Stimulated activated naive CD4-positive, alpha-beta T cell treated with Interleukin-2 at 50 U/mL for 16 hours (primary cell): Measurements from ENCODE around the gene ANKRD9.
"Not testable (repeated sequence)": the region's sequence is repeated elsewhere in the genome, so short reads cannot be mapped to it uniquely, and the experiment has no call there.

Experiments
- DNase-seq: peaks from one replicate; lab custom pipeline; 2025; lab: John Stamatoyannopoulos, UW

ANKRD9 gene

DNA sequence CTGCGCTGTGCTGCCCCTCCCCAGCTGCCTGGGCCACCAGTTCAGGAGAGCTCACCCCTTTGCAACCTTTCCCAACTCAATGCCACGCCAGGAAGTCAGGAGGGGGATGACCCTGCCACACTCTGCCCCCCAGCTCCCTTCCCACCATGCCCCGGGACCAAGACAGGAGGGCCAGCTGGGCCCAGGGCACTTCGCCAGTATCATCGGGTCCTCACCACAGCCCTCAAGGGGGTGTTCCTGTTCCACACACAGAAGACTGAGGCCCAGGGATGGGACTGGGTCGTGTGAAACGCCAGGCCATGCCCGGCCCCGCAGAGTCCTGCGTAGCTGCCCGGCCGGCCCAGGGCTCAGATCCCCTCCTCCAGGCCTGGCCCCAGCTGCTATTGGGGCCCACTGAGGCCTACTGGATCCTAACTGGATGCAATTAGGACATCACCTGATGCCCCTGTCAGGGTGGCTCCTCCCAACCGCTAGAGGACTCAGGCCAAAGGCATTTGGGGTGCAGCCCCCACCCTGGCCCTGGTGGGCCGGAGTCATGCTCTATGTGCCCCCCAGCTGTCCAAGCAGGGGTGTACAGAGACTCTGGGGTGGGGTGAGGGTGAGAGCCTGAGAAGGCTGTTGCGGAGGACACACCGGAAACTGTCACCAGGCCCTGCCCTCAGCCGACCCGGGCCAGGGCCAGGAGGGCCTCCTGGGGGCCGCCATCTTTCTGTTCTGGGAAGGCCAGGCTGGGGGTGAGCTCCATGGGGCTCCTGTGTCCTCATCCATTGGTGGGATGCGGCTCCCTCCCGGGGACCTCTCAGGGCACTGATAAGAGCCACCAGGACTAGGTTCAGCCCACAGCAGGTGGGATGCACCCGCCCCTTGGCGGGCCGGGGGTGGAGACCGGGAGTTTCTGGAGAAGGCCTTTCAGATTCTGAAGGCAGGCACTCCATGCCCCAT is 29.3 kb upstream of the ANKRD9 start:
- no peak for DNase-seq

DNA sequence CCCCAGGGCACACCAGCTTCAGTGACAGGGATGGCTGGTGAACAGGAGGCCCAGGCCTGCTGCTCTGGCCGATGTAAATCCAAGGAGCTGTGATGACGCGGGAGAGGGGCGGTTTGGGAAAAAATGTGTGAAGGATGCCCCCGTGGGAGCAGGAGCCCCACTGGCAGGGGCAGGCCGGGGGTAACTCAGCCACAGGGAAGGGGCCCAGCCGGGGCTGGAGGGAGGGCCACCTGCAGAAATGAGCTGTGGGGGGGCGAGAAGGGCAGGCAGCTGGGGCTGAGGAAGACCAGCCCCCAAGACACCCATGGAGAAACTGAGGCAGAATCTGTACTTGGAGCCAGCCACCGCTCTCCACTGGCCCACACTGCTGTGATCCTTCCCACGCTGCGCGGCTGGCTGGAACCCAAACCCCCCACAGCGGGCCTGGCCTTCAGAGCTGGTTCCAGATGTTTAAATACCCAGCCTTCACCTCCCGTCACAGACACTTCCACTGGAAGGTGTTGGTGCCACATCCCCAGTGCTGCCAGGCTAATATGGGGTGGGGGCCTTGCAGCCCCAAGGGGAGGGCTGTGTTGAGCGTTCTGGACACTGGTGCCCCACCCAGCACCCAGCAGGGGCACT is 28.5 kb upstream of the ANKRD9 start:
- no peak for DNase-seq

DNA sequence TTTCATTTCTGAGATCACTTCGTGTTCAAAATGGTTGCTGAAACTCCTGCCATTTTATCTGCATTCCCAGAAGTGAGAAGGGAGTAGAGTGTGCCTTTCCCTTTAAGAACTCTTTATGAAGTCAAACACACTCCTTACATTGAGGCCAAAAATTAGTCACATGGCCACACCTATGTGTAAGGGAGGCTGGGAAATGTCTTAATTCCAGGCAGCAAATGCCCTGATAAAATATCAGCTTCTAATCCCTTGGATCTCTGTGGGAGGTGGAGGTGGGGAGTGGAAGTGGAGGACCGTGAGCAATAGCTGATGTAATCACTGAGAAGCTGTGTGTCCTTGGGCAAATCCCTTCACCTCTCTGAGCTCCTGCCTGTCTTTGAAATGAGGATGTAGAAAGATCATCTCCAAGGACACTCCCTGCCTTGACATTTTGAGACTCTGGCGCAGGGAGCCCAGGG is 22.7 kb upstream of the ANKRD9 start:
- no peak for DNase-seq

DNA sequence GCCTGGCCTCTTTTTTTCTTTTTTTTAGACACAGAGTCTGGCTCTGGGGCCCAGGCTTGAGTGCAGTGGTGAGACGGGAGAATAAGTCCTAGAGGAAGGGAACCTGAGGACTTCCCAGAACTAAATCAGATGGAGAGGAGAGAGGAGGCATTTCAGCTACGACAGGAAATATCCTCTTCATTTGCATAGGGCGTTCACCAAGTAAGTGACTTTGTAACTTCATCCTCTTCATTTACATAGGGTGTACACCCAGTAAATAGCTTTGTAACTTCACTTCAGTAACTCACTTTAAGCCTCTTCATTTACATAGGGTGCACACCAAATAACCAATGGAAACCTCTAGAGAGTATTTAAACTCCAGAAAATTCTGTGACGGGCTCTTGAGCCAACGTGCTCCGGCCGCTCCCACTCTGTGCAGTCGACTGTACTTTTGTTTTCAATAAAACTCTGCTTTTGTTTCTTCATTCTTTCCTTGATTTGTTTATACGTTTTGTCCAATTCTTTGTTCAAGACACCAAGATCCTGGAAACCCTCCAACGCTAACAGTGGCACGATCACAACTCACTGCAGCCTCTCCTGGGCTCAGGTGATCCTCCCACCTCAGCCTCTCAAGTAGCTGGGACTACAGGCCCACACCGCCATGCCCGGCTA is 21.4 kb upstream of the ANKRD9 start:
- DNase-seq, result no peak

DNA sequence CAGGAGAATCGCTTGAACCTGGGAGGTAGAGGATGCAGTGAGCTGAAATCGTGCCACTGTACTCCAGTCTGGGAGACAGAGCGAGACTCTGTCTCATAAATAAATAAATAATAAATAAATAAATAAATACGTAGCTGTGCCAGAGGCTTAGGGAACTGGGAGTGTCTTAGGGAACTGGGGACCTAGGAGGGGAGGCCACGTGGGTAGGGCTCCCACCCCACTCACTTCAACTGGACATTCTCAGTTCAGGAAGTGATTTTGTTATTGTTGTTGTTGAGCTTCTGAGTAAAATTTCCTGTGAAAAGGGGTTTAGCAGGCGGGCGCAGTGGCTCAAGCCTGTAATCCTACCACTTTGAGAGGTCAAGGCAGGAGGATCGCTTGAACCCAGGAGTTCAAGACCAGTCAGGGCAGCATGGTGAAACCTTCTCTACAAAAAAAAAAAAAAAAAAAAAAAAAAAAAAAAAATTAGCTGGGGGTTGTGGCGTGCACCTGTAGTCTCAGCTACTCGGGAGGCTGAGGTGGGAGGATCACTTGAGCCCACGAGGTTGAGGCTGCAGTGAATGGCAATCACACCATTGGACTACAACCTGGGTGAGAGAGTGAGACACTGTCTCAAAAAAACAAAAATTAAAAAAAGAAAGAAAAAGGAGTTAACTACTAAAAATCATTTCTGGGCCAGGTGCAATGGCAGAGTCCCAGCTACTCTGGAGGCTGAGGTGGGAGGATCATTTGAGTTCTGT is 19.0 kb upstream of the ANKRD9 start:
- no peak for DNase-seq

DNA sequence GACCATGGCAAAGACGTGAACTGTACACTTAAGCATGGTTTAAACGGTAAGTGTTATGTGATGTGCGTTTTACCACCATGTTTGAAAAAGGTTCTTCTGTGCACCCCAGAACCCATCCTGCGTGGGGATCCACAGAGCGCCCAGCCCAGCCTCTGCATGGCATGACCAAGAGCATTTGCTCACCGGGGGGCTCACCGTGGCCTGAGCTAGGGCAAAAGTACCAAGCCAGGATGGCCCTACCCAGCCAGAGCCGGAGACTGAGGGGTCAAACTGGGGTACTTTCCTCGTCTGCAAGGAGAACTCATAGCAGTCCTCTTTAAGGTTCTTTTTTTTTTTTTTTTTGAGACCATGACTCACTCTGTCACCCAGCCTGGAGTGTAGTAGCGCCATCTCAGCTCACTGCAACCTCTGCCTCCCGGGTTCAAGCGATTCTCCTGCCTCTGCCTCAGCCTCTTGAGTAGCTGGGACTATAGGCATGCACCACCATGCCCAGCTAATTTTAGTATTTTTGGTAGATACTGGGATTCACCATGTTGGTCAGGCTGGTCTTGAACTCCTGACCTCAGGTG is 16.4 kb upstream of the ANKRD9 start:
- no peak for DNase-seq

DNA sequence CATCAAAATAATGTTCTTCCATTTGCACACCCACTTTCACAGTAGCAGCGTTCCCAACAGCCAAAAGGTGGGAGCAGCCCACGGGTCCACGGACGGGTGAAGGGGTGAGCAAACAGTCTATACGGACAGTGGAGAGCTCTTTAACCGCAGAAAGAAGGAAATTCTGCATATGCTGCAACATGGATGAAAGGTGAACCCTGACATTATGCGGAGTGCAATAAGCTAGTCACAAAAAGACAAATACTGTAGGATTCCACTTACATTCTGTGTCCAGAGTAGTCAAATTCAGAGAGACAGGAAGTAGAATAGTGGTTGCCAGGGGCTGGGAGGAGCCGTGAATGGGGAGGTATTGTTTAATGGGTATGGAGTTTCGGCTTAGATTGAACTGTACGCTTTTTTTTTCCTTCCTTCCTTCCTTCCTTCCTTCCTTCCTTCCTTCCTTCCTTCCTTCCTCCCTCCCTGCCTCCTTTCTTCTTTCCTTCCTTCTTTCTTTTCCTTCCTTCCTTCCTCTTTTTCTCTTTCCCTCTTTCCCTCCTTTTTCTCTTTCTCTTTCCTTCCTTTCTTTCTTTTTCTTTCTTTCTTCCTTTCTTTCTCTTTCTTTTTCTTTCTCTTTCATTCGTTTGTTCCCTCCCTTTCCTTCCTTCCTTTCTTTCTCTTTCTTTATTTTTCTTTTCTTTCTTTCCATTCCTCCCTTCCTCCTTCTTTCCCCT is 15.8 kb upstream of the ANKRD9 start:
- peak; percentile 20 for DNase-seq

DNA sequence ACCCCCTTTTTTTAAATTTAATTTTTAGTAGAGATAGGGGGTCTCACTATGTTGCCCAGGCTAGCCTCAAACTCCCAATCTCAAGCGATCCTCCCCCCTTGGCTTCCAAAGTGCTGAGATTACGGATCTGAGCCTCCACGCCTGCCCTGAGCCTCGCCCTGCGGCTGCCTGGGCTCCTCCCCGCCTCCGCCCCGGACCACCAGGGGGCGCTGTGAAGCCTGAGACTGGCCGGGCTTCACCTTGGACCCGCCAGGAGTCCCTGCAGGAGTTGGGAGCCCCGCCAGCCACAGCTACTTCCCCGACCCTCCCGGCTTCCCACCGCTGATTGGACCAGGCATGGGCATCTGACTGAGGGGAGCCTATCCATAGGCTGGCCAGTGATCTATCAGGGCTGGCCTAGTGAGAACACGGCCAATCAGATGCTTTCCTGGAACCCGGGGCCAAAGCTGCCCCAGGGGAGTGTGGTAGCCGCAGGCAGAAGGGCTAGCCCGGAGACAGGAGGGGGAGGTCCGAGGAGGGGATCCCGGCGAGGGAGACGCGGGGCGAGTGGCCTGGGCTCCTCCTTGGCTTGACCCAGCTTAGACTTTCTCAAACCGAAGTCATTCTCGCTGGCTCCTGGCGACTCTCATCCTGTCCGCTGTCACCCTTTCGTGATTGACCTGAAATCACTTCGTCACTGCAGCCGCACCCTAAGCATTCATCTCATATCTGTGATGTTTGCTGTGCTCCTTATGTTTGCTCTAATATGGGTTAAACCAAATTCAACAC is 15.1 kb upstream of the ANKRD9 start:
- peak; percentile 90 for DNase-seq

DNA sequence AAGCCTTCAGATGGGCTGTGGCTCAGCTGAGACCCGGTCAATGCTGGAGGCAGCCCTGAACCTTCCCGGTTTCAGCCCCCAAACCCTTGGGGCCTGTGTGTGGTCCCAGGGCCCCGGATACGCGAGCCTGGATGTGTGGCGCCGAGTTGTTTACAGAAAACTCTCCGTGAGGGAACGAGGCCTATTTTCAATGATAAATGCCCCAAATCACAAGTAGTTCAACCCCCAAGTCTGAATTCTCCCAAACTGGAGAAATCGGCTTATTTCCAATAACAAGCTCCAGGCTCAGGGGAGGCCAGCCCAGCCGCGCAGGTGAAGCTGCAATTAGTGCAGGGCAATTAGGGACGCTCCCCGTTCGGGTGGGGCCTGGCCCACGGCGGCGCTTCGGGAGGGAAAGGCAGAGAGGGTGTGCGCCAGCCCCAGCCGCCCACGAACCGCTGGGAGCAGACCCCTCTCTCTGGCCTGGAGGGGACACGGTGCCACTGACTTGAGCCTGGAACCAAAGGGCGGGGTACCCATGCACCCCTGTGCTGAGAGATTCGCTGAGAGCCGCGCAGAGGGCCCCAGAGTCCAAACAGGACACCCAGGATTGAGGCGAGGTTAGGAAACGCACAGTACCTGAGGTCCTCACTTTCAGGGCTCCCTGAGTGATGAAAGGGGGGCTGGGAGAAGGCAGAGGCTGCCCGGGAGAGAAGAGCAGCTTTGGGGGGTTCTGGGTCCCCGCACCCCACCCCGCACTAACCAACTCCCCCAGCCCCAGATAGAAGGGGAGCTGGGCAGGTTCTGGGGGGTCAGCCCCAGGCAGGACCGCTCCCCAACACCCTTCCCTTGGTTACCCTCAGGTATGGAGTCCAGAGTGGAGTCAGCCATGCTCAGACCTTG is 14.2 kb upstream of the ANKRD9 start:
- DNase-seq, result no peak

DNA sequence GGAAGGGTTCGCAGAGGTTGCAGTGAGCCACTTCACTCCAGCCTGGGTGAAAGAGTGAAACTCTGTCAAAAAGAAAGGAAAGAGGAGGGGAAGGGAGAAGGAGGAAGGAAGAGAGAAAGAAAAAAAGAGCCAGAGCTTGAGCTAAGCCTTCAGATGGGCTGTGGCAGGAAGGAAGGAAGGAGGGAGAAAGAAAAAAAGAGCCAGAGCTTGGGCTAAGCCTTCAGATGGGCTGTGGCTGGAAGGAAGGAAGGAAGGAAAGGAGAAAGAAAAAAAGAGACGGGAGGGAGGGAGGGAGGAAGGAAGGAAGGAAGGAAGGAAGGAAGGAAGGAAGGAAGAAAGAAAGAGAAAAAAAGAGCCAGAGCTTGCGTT is 13.6 kb upstream of the ANKRD9 start:
- no peak for DNase-seq

DNA sequence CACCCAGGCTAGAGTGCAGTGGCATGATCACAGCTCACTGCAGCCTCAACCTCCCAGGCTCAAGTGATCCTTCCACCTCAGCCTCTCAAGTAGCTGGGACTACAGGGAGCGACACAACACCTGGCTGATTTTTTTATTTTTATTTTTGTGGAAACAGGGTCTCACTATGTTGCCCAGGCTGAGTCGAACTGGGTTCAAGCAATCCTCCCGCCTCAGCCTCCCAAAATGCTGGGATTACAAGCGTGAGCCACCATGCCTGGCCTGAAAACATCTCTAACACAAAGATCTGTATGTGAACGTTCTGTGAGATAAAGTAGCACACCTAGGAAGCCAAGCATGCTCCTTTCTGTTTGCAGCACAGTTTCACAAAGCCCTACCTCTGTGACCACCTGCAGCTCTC is 10.1 kb upstream of the ANKRD9 start:
- DNase-seq, result not testable (repeated sequence)

DNA sequence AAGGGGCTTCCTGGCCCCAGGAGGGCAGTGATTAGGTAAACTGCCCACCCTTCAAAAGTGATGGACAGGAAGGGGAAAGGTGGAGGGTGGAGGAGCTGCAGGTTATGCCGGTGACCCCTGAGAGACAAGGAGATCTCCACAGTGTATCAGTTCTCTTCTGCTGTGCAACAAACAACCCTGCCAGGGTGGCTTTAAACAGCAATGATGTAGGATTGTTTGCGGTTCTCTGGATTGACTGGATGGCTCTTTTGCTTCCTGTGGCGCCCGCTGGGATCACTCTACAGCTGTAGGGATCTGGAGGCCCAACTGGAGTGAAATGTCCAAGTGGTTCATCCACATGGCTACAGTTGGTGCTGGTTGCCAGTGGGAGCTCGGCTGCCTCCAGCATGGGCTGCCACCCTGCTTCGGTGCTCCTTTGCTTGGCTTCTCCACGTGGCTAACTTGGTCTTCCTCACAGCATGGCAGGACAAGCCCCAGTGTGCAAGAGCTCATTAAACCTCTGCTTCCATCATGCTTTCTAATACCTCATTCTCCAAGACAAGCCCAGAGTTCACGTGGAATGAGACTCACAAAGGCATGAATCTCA is 8.6 kb upstream of the ANKRD9 start:
- no peak for DNase-seq

DNA sequence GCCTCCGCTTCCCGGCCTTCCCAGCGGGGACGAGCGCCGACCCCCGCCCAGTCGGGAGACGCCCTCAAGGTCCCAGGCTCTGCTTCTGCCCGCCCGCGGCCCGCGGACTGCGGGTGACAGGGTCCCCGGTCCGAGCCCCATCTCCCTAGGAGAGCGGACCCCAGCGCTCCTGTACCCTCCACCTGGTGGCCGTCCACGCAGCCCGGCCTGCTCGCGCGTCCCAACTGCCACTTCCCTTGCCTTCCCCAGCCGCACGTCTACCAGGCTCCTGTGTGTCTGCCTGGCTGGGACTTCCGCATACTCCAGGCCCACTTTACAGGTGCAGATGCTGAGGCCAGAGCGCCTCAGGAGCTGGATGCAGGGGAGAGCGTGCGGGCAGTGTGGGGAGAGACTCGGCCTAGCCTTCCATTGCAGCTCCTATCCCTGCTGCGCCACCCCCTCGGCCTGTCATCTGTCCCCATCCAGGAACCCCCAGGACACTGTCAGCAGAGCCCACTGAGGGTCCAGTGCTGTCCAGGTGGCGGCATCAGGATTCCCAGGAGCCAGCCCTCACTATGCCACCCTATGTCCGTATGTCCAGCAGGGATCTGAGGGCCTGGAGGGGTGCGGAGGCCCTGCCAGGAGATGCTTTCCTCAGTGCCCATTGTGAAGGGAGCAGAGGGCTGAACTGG is 8.0 kb upstream of the ANKRD9 start:
- no peak for DNase-seq

DNA sequence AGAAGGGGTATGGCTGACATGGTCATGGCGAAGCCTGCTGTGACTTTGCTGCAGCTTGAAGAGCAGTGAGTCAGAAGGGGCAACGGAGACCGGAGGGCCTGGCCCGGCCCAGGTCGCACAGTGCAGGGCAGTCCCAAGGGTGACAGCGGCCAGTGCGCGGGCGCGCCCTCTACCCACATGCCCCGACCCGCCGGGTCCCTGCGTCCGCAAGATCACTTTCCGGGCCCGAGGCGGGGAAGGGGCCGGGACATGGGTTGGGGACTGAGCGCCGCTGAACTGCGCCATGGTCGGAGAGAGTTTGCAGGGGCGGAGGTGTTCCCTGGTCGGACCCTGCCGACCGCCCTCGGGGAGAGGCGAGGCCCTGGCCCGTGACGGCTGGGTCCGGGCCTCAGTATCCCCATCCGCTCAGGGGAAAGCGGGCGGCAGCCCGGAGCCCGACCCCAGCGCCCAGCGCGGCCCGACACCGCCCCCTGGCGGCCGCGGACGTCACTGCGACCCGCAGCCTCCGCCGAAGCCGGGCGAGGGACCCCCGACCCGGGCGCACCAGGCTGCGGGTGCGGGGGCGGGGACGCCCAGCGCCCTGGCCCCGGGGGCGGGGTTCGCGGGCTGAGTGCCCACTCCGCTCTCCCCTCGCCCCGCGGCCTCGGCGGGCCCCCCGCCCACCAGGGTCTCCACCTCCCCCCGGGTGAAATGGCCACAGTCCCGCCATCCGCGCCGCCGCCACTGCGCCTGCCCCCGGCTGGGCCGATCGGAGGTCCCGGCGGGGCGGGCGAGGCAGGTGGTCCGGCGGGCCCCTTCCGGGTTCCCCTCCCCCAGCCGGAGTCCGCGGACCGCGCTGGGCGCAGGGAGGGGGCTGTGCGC is 7.2 kb upstream of the ANKRD9 start:
- DNase-seq, result peak; percentile 44

DNA sequence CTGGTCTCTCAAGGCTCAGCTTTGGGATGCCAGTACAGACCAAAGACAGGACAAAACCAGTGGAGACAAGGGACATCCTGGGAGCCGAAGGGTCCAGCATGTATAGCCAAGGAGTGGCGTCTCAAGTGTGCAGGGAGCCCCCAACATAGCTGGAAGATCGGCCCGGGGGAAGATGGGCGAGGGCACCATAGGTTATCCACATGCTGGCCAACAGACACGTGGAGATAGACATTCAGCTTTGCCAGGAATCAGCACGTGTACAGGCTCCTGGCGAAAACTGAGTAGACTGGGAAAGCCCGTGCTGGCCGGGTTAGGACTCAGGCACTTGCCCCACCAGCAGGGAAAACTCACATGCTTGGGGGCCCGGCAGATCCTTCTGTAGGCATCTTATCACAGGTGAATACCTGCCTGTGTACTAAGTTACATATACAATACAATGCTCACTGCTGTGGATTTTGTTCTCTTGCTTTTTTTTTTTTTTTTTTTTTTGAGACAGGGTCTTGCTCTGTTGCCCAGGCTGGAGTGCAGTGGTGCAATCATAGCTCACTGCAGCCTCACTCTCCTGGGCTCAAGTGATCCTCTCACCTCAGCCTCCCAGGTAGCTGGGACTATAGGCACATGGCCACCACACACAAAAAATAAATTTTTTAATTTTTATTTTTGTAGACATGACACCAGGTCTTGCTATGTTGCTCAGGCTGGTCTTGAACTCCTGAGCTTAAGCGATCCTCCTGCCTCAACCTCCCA is 5.6 kb upstream of the ANKRD9 start:
- no peak for DNase-seq

DNA sequence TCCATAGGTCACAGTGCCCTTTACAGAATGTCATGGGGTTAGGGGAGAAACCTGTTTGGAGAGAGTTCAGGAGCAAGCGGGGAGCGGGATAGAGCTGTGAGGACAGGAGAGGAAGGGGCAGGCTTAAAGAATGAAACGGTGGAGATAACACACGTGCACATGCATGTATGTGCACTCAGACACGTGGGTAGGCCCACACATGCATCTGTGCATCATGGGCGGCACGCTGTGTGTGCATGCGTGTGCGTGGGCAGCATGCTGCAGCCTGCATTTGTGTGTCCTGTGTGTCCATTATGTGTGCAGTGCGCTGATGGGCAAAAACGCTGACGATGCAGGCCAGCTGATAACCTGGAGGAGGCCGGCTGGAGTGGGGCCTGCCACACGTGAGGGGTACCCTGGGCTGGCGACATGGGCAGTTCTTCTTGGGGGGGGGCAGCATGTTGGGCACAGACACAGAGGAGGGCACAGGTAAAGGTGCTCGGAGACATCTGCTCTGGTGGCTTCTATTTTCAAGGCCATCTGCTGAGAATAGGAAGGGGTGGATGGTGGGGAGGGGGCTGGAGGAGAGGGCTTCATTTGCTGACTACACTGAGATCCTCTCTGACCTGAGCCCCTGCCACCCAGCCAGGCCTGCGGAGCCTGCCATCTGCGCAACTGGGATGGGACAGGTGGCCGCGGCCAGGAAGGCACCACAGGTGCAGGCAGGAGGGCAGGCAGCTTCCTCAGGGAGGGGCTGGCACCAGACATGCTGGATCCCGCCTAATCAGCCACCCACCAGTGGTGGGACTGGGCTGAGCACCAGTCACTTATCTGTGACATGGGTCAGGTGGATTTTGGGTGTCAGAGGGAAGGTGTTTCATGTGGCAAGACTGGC is 4.6 kb upstream of the ANKRD9 start:
- no peak for DNase-seq
